UCSD-AML1 (cell line): Measurements from ENCODE around the gene MSI2.

Experiments used
- DNase-seq: peaks from one replicate; lab custom pipeline; 2025; ENCODE audit not compliant: unreplicated experiment; lab: John Stamatoyannopoulos, UW

MSI2 gene

GRCh38 chr17:57471868-57472368 lies 215.6 kb downstream of the MSI2 start:
- no peak for DNase-seq

GRCh38 chr17:57475796-57476195 lies 219.5 kb downstream of the MSI2 start:
- DNase-seq = no peak

- no peak for DNase-seq
These were observed 221.4 kb downstream of the MSI2 start for GRCh38 chr17:57477522-57478362.

GRCh38 chr17:57478478-57479250 lies 222.3 kb downstream of the MSI2 start:
- no peak for DNase-seq

- DNase-seq = no peak
These were observed 224.3 kb downstream of the MSI2 start for GRCh38 chr17:57480438-57481196.

- no peak for DNase-seq
These were observed 225.6 kb downstream of the MSI2 start for GRCh38 chr17:57481910-57482391.

GRCh38 chr17:57482657-57483056 lies 226.3 kb downstream of the MSI2 start:
- DNase-seq = no peak

- DNase-seq = no peak
These were observed 227.9 kb downstream of the MSI2 start for GRCh38 chr17:57484081-57484666.

GRCh38 chr17:57484826-57485565 lies 228.7 kb downstream of the MSI2 start:
- no peak for DNase-seq

GRCh38 chr17:57485566-57485865 lies 229.2 kb downstream of the MSI2 start:
- no peak for DNase-seq

- DNase-seq = no peak
These were observed 229.9 kb downstream of the MSI2 start for GRCh38 chr17:57485916-57486881.

- peak; percentile 24 for DNase-seq
These were observed 230.6 kb downstream of the MSI2 start for GRCh38 chr17:57486882-57487301.

- no peak for DNase-seq
These were observed 231.2 kb downstream of the MSI2 start for GRCh38 chr17:57487573-57487972.

- no peak for DNase-seq
These were observed 232.5 kb downstream of the MSI2 start for GRCh38 chr17:57488856-57489255.

- DNase-seq = no peak
These were observed 233.0 kb downstream of the MSI2 start for GRCh38 chr17:57489321-57489720.

GRCh38 chr17:57490111-57490845 lies 234.0 kb downstream of the MSI2 start:
- no peak for DNase-seq

- no peak for DNase-seq
These were observed 234.6 kb downstream of the MSI2 start for GRCh38 chr17:57490890-57491289.

GRCh38 chr17:57493171-57493570 lies 236.8 kb downstream of the MSI2 start:
- no peak for DNase-seq
